A673 (cell line): ENCODE results near the gene PIPOX. TPM values are rescaled to one million over a fixed set of nuclear protein-coding genes. Genes with fewer than 3 reads are reported as not detected.

Experiments
- BruUV-seq: library from RNA; stranded (reverse); fragments of 400-500 nt; replicated peaks from 2 replicates; lab custom pipeline; 2021; lab: Mats Ljungman, UMichigan
- CTCF ChIA-PET: fragments of 300-600 bp; sonication (Branson Sonifier 250); formaldehyde crosslinking; loops from one replicate; lab custom pipeline; 2022; ENCODE audit warnings: antibody characterized with exemption; lab: Charles Lee
- POLR2A ChIA-PET: fragments of 300-600 bp; sonication (Branson Sonifier 250); formaldehyde crosslinking; loops from one replicate; lab custom pipeline; 2022; ENCODE audit warnings: antibody characterized with exemption; ENCODE audit not compliant: low non-redundant PET; lab: Charles Lee
- DNase-seq: peaks from one replicate; pipeline ENCODE4 v3.0.0-alpha.2; 2015; ENCODE audit warnings: low spot score
- H3K27ac ChIP-seq: fragments of 200-600 bp; sonication (generic); 2 replicates; pipeline ENCODE4 v1.5.1; 2016; ENCODE audit warnings: mixed run types, low read depth, mild to moderate bottlenecking, mixed read lengths, antibody characterized with exemption, low read length; ENCODE audit not compliant: poor library complexity, severe bottlenecking
- H3K27me3 ChIP-seq: fragments of 200-600 bp; sonication (generic); replicated peaks from 2 replicates; pipeline ENCODE4 v1.6.1; 2017; ENCODE audit warnings: mixed run types, low read depth, mild to moderate bottlenecking, mixed read lengths, antibody characterized with exemption, low read length; ENCODE audit not compliant: insufficient read depth, poor library complexity
- H3K36me3 ChIP-seq: fragments of 200-600 bp; sonication (generic); 2 replicates; pipeline ENCODE4 v1.6.1; 2016; ENCODE audit warnings: mixed run types, mild to moderate bottlenecking, mixed read lengths, antibody characterized with exemption, low read length; ENCODE audit not compliant: insufficient read depth, poor library complexity, severe bottlenecking
- H3K4me1 ChIP-seq: fragments of 200-600 bp; sonication (generic); 2 replicates; pipeline ENCODE4 v1.6.1; 2017; ENCODE audit warnings: mixed run types, mild to moderate bottlenecking, mixed read lengths, antibody characterized with exemption, low read length; ENCODE audit not compliant: insufficient read depth, poor library complexity, severe bottlenecking
- H3K4me3 ChIP-seq: fragments of 200-600 bp; sonication (generic); 2 replicates; pipeline ENCODE4 v1.5.1; 2016; ENCODE audit warnings: low read depth, mixed run types, mild to moderate bottlenecking, mixed read lengths, low read length; ENCODE audit not compliant: poor library complexity, severe bottlenecking
- H3K9me3 ChIP-seq: fragments of 200-600 bp; sonication (generic); 2 replicates; pipeline ENCODE4 v1.6.1; 2016; ENCODE audit warnings: mixed run types, low read depth, mild to moderate bottlenecking, mixed read lengths, antibody characterized with exemption, low read length; ENCODE audit not compliant: poor library complexity, severe bottlenecking
- CTCF ChIP-seq: fragments of 300-800, 200-600 bp; sonication (generic); conservative IDR thresholded peaks from 2 replicates; pipeline ENCODE4 v1.5.1; 2017; ENCODE audit warnings: low read depth, mild to moderate bottlenecking, antibody characterized with exemption, low read length, moderate library complexity, mixed read lengths
- EZH2 ChIP-seq: fragments of 200-600 bp; sonication (generic); IDR thresholded peaks from 2 replicates; pipeline ENCODE4 v1.6.1; 2017; ENCODE audit warnings: borderline replicate concordance, low read depth, mild to moderate bottlenecking, mixed read lengths, antibody characterized with exemption, low read length; ENCODE audit not compliant: poor library complexity, severe bottlenecking
- intact Hi-C: fragments of 100-400 bp; cut with micrococcal nuclease; formaldehyde crosslinking; loops from one replicate; pipeline ENCODE4 v1.10.0; 2022; ENCODE audit not compliant: unreplicated experiment
- total RNA-seq: library from RNA; stranded (reverse); gene quantifications from 2 replicates; pipeline ENCODE4 v1.2.3, GENCODE V29; 2021

The PIPOX gene
- total RNA-seq, 1 experiment from 2014 or later = 8.8 TPM

- POLR2A ChIA-PET = no interaction called here
- intact Hi-C loops = no loop called here
- CTCF ChIA-PET = interaction anchor here (0.5 kb wide), 1 partner anchor 119 kb away, joined by 3 read pairs; no protein-coding TSS in a partner anchor
- no peak for TF ChIP-seq CTCF
- Histone ChIP-seq H3K27ac (no peak overlapping the region), H3K27me3 (no peaks in the 10 kb centered on the region), H3K4me1 (peaks cover 19% of the 10 kb centered on the region), H3K4me3 (no peak overlapping the region), H3K36me3 (no peaks in the 10 kb centered on the region), H3K9me3 (no peaks in the 10 kb centered on the region)
- DNase-seq = peak; percentile 71
- BruUV-seq = no TSS peak
These were observed 45.1 kb upstream of the PIPOX start for GRCh38 chr17:28997806-28998205.

GRCh38 chr17:28999206-28999605, 43.7 kb upstream of the PIPOX start:
- POLR2A ChIA-PET = no interaction called here
- CTCF ChIA-PET = no interaction called here
- TF ChIP-seq CTCF (no peak), EZH2 (no peak)
- peaks cover 4% of the 10 kb centered on the region for H3K27me3 ChIP-seq
- DNase-seq = no peak
- no peaks in the 10 kb centered on the region for H3K36me3 ChIP-seq
- peaks cover 19% of the 10 kb centered on the region for H3K4me1 ChIP-seq
- no peak overlapping the region for H3K4me3 ChIP-seq
- no peak overlapping the region for H3K27ac ChIP-seq
- no peaks in the 10 kb centered on the region for H3K9me3 ChIP-seq
- BruUV-seq = no TSS peak
- intact Hi-C loops = no loop called here

GRCh38 chr17:29000973-29001372, 42.0 kb upstream of the PIPOX start:
- Histone ChIP-seq H3K9me3 (no peaks in the 10 kb centered on the region), H3K4me3 (no peak overlapping the region), H3K27ac (no peak overlapping the region), H3K36me3 (no peaks in the 10 kb centered on the region), H3K4me1 (peaks cover 17% of the 10 kb centered on the region), H3K27me3 (peaks cover 20% of the 10 kb centered on the region)
- ChIA-PET CTCF (no interaction called here), POLR2A (no interaction called here)
- intact Hi-C loops = no loop called here
- DNase-seq = no peak
- TF ChIP-seq CTCF (no peak), EZH2 (no peak)
- BruUV-seq = no TSS peak
